ENCODE data around the gene TOM1L2. TPM values are rescaled to one million over a fixed set of nuclear protein-coding genes. Genes with fewer than 3 reads are reported as not detected.

TOM1L2 gene
- total and polyA plus RNA-seq, 12 donors, result 46.4 to 331 (median 273) TPM

DNA sequence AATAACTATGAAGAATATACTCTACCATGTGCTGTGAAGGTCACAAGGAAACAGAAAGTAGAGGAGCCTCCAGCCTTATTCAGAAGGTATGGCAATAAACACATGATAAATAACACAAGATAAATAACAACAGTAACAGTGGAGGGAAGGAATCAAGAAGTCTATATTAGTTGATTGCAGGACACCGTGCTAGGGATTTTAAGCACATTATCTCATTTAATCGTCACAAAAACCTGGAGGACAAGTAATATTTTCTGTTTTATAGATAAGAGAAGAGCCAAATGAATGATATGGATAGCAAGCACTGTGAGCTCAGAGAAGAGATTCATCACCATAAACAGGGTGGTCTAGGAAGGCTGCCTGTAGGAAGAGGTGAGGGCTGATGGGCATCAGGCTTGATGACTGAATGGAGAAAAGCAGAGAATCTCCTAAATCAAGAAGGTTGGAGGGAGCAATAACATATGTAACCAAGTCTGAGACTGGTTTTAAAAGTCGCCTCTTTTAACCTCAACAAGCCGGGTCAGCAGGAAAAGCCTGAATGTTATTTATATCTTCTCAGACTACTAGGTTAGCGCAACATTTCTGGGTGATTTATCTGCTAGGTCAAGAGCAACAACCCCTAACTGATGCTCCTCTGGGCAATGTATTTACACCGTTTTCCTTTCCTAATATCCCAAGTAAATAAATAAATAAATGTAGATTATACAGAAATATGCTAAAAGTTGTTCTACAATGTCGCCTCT is 8.3 kb downstream of the TOM1L2 start:
- Histone ChIP-seq H3K36me3 (no peaks in the 10 kb centered on the region), H3K9me3 (no peaks in the 10 kb centered on the region), H3K4me3 (no peak overlapping the region), H3K4me1 (peaks cover 8 to 80% (median 48%) of the 10 kb centered on the region in 9 donors), H3K27me3 (no peaks in the 10 kb centered on the region), H3K27ac (peak overlapping the region in 1 of 10 donors; percentile 0)
- ATAC-seq, result no peak
- TF ChIP-seq CTCF (IDR thresholded peaks at IDR 0.05), result no peak
- WGBS, 2 donors, result 58 to 61% methylated on average over 7 of the region's 7 CpGs
- no peak for DNase-seq
- intact Hi-C loops (cut with DNase I), result loop anchor here in 1 of 10 donors (10.0 kb wide), 1 partner anchor 79 kb away; no protein-coding TSS in a partner anchor

- peaks cover 12 to 80% (median 53%) of the 10 kb centered on the region in 9 donors for H3K4me1 ChIP-seq
These were observed 9.1 kb downstream of the TOM1L2 start for GRCh38 chr17:17963066-17963465.

DNA sequence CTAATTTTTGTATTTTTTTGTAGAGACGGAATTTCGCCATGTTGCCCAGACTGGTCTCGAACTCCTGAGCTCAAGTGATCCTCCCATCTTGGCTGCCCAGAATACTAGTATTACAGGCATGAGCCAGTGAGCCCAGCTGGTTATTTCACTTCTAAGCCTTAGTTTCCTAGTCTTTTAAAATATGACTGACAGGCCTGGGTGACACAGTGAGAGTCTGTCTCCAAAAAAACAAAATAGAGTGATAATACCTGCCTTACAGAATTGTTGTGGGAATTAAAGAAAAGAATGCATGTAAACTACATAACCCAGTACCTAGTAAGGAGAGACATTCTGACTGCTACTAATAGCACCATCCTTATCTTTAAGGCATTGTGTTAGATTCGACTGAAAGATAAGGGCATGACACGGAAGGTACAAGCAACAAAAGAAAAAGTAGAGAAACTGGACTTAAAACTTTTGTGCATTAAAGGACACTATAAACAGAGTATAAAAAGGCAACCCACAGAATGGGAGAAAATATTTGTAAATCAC is 11.6 kb downstream of the TOM1L2 start:
- Histone ChIP-seq H3K27me3 (no peaks in the 10 kb centered on the region), H3K9me3 (no peaks in the 10 kb centered on the region), H3K36me3 (peaks cover 0 to 4% (median 0%) of the 10 kb centered on the region in 9 donors), H3K4me1 (peaks cover 21 to 75% (median 60%) of the 10 kb centered on the region in 9 donors), H3K27ac (peak overlapping the region in 7 of 10 donors; percentile 45 to 86 (median 63)), H3K4me3 (no peak overlapping the region)
- intact Hi-C loops (cut with DNase I), result loop anchor here in 1 of 10 donors (10.0 kb wide), 1 partner anchor 76 kb away; no protein-coding TSS in a partner anchor
- 75 to 77% methylated on average over 5 of the region's 5 CpGs for WGBS, 2 donors
- no peak for TF ChIP-seq CTCF (IDR thresholded peaks at IDR 0.05)
- DNase-seq (no peak), ATAC-seq (no peak)

More at GRCh38 chr17:17963066-17963465, 9.1 kb downstream of the TOM1L2 start:
- Histone ChIP-seq H3K9me3 (no peaks in the 10 kb centered on the region), H3K36me3 (no peaks in the 10 kb centered on the region), H3K27me3 (no peaks in the 10 kb centered on the region), H3K4me3 (no peak overlapping the region), H3K27ac (no peak overlapping the region)
- WGBS, 2 donors, result 63 to 66% methylated on average over 4 of the region's 4 CpGs
- DNase-seq (no peak), ATAC-seq (no peak)
- intact Hi-C loops (cut with DNase I), result loop anchor here in 1 of 10 donors (10.0 kb wide), 1 partner anchor 78 kb away; no protein-coding TSS in a partner anchor
- TF ChIP-seq CTCF (IDR thresholded peaks at IDR 0.05), result no peak

GRCh38 chr17:17959520-17960361 is 12.5 kb downstream of the TOM1L2 start:
- H3K4me1 ChIP-seq, result peaks cover 21 to 71% (median 58%) of the 10 kb centered on the region in 9 donors
- intact Hi-C loops (cut with DNase I), result loop anchor here in 2 of 10 donors (10.0 kb wide), 2 partner anchors 65 to 75 kb away; no protein-coding TSS in a partner anchor
- WGBS, 2 donors, result 21 to 35% methylated on average over 7 of the region's 7 CpGs
- ATAC-seq, result peak in 6 of 8 donors; percentile 14 to 48 (median 43)
- H3K27ac ChIP-seq, result peak overlapping the region in 9 of 10 donors; percentile 39 to 86 (median 62)
- peak overlapping the region in 6 of 10 donors; percentile 13 to 34 (median 20) for H3K4me3 ChIP-seq
- H3K27me3 ChIP-seq, result no peaks in the 10 kb centered on the region
- peaks cover 0 to 12% (median 0%) of the 10 kb centered on the region in 9 donors for H3K36me3 ChIP-seq
- H3K9me3 ChIP-seq, result no peaks in the 10 kb centered on the region
- no peak for TF ChIP-seq CTCF (IDR thresholded peaks at IDR 0.05)
- no peak for DNase-seq

Measured in heart right ventricle (tissue), 16 donors.